Measurements from ENCODE around the gene DNAJB5. TPM values are rescaled to one million over a fixed set of nuclear protein-coding genes. Genes with fewer than 3 reads are reported as not detected.

DNAJB5 gene
- total RNA-seq, 1 donor from 2014 or later = 27.3 TPM

DNA sequence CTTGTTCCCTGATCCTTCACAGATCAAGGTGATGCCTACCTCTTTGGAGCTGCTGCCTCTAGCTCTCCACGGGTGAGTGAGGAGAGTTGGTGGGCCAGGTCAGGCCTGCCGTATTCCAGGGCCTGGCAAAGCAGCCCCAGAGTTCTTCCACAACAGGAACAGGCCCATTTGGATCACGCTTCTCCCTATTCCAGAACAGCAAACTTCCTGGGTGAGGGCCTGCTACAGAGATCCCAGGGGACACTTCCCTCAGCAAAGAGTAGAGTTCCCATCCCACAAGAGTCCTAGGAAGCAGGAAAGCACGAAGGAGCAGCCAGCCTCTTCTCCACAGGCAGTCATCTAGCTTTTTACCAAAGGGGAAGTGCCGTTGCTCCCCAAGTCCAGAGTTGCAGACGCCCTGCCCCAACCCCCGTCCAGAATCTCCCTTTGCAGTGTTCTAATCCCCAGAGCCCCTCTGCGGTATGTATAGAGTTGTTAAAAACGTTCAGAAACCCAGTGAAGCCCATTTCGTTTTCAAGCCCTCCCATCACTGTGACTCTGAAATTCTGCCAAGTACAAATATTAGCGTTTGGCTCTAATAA, 9.3 kb upstream of the DNAJB5 start:
- no peak for FAIRE-seq
- H3K27ac Mint-ChIP-seq (ENCODE audit: unreplicated experiment) = no peak overlapping the region

DNA sequence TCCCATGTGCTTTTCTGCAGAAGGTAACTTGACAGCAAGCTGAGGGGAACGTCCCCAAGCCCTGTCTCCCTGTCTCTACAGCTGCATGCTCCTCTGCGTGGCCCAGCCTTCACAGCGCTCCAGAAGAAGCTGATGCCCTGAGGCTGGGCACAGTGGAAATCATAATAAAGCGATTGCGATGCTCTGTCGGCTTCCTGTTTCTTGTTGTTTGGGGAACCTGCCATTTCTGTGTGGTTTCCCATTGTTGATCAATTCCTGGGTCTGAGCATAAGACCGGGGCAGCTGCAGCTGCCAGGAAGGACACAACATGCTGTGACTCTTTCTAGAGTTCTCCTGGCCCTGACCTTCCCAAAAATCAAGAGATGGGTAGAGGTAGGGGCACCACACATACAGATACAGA, 7.2 kb upstream of the DNAJB5 start:
- no peaks in the 10 kb centered on the region for H3K36me3 ChIP-seq (ENCODE audit: insufficient read depth, low read length)
- no peak for FAIRE-seq
- no peak overlapping the region for H2AFZ ChIP-seq (ENCODE audit: low read depth, low read length)
- Mint-ChIP-seq H3K4me1 (ENCODE audit: low read depth, unreplicated experiment) (peaks cover 4% of the 10 kb centered on the region), H3K4me3 (ENCODE audit: unreplicated experiment) (no peak overlapping the region), H3K9me3 (ENCODE audit: unreplicated experiment) (no peaks in the 10 kb centered on the region), H3K27me3 (ENCODE audit: low read depth, unreplicated experiment) (peaks cover 39% of the 10 kb centered on the region), H3K36me3 (ENCODE audit: low read depth, unreplicated experiment) (no peaks in the 10 kb centered on the region), H3K27ac (ENCODE audit: unreplicated experiment) (no peak overlapping the region)
- H3K27ac ChIP-seq (ENCODE audit: low read depth, low read length) = no peak overlapping the region
- H4K20me1 ChIP-seq (ENCODE audit: insufficient read depth, low read length) = no peaks in the 10 kb centered on the region
- no peaks in the 10 kb centered on the region for H3K79me2 ChIP-seq (ENCODE audit: insufficient read depth, low read length)
- TF ChIP-seq EZH2 (IDR thresholded peaks at IDR 0.05; ENCODE audit: insufficient read depth, low read length) = no peak
- TF ChIP-seq, protein P1, sequence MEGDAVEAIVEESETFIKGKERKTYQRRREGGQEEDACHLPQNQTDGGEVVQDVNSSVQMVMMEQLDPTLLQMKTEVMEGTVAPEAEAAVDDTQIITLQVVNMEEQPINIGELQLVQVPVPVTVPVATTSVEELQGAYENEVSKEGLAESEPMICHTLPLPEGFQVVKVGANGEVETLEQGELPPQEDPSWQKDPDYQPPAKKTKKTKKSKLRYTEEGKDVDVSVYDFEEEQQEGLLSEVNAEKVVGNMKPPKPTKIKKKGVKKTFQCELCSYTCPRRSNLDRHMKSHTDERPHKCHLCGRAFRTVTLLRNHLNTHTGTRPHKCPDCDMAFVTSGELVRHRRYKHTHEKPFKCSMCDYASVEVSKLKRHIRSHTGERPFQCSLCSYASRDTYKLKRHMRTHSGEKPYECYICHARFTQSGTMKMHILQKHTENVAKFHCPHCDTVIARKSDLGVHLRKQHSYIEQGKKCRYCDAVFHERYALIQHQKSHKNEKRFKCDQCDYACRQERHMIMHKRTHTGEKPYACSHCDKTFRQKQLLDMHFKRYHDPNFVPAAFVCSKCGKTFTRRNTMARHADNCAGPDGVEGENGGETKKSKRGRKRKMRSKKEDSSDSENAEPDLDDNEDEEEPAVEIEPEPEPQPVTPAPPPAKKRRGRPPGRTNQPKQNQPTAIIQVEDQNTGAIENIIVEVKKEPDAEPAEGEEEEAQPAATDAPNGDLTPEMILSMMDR (IDR thresholded peaks at IDR 0.05; ENCODE audit: insufficient read depth, low read depth, low read length) = no peak
- H3K4me1 ChIP-seq (ENCODE audit: insufficient read depth, low read length) = no peaks in the 10 kb centered on the region
- H3K4me3 ChIP-seq (ENCODE audit: insufficient read depth, low read depth, low read length) = no peak overlapping the region
- H3K9me3 ChIP-seq (ENCODE audit: insufficient read depth, low read depth, low read length) = no peaks in the 10 kb centered on the region
- peaks cover 13% of the 10 kb centered on the region for H3K27me3 ChIP-seq (ENCODE audit: insufficient read depth, low read length)
- no peak overlapping the region for H3K4me2 ChIP-seq (ENCODE audit: low read length)
- H3K9ac ChIP-seq (ENCODE audit: low read length) = no peak overlapping the region
- DNase-seq (ENCODE audit: low read depth) = no peak

More for the DNA sequence above, 9.3 kb upstream of the DNAJB5 start:
- H2AFZ ChIP-seq (ENCODE audit: low read depth, low read length) = no peak overlapping the region
- no peaks in the 10 kb centered on the region for H3K79me2 ChIP-seq (ENCODE audit: insufficient read depth, low read length)
- no peaks in the 10 kb centered on the region for H3K36me3 Mint-ChIP-seq (ENCODE audit: low read depth, unreplicated experiment)
- H3K4me1 ChIP-seq (ENCODE audit: insufficient read depth, low read length) = no peaks in the 10 kb centered on the region
- no peaks in the 10 kb centered on the region for H4K20me1 ChIP-seq (ENCODE audit: insufficient read depth, low read length)
- H3K4me2 ChIP-seq (ENCODE audit: low read length) = no peak overlapping the region
- H3K27me3 ChIP-seq (ENCODE audit: insufficient read depth, low read length) = peaks cover 18% of the 10 kb centered on the region
- TF ChIP-seq, protein P1 (IDR thresholded peaks at IDR 0.05; ENCODE audit: insufficient read depth, low read depth, low read length) = no peak
- no peak for TF ChIP-seq EZH2 (IDR thresholded peaks at IDR 0.05; ENCODE audit: insufficient read depth, low read length)
- H3K4me3 ChIP-seq (ENCODE audit: insufficient read depth, low read depth, low read length) = no peak overlapping the region
- H3K9ac ChIP-seq (ENCODE audit: low read length) = no peak overlapping the region
- no peaks in the 10 kb centered on the region for H3K9me3 Mint-ChIP-seq (ENCODE audit: unreplicated experiment)
- H3K27ac ChIP-seq (ENCODE audit: low read depth, low read length) = no peak overlapping the region
- H3K36me3 ChIP-seq (ENCODE audit: insufficient read depth, low read length) = no peaks in the 10 kb centered on the region
- no peak for DNase-seq (ENCODE audit: low read depth)
- peaks cover 57% of the 10 kb centered on the region for H3K27me3 Mint-ChIP-seq (ENCODE audit: low read depth, unreplicated experiment)
- H3K9me3 ChIP-seq (ENCODE audit: insufficient read depth, low read depth, low read length) = no peaks in the 10 kb centered on the region
- H3K4me3 Mint-ChIP-seq (ENCODE audit: unreplicated experiment) = no peak overlapping the region
- H3K4me1 Mint-ChIP-seq (ENCODE audit: low read depth, unreplicated experiment) = no peaks in the 10 kb centered on the region

DNA sequence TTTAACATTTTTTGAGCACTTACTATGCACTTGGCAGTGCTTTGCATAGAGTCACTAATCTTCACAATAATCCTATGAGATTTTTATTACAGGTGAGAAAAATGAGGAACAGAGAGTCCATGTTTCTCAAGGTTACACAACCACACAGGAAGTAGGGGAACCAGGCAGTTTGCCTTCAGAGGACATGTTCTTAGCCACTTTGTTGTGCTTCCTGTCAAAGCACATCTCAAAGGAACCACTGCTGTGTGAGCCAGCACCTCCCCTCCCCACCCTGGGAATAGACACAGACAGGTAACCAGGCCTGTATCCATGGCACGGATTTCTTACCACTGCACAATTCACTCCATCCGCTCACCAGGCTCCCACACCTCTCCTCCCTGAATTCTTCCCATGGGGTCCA, 6.3 kb upstream of the DNAJB5 start:
- no peak for FAIRE-seq
- Histone ChIP-seq H3K4me1 (ENCODE audit: insufficient read depth, low read length) (no peaks in the 10 kb centered on the region), H3K4me2 (ENCODE audit: low read length) (no peak overlapping the region), H3K27ac (ENCODE audit: low read depth, low read length) (no peak overlapping the region), H3K36me3 (ENCODE audit: insufficient read depth, low read length) (no peaks in the 10 kb centered on the region), H3K79me2 (ENCODE audit: insufficient read depth, low read length) (no peaks in the 10 kb centered on the region), H3K27me3 (ENCODE audit: insufficient read depth, low read length) (peaks cover 13% of the 10 kb centered on the region), H2AFZ (ENCODE audit: low read depth, low read length) (no peak overlapping the region), H3K9ac (ENCODE audit: low read length) (no peak overlapping the region), H3K9me3 (ENCODE audit: insufficient read depth, low read depth, low read length) (no peaks in the 10 kb centered on the region), H4K20me1 (ENCODE audit: insufficient read depth, low read length) (no peaks in the 10 kb centered on the region), H3K4me3 (ENCODE audit: insufficient read depth, low read depth, low read length) (no peak overlapping the region)
- no peak overlapping the region for H3K27ac Mint-ChIP-seq (ENCODE audit: unreplicated experiment)
- H3K27me3 Mint-ChIP-seq (ENCODE audit: low read depth, unreplicated experiment) = peaks cover 35% of the 10 kb centered on the region
- no peak for TF ChIP-seq EZH2 (IDR thresholded peaks at IDR 0.05; ENCODE audit: insufficient read depth, low read length)
- TF ChIP-seq, protein P1 (IDR thresholded peaks at IDR 0.05; ENCODE audit: insufficient read depth, low read depth, low read length) = no peak
- no peaks in the 10 kb centered on the region for H3K9me3 Mint-ChIP-seq (ENCODE audit: unreplicated experiment)
- no peak overlapping the region for H3K4me3 Mint-ChIP-seq (ENCODE audit: unreplicated experiment)
- peaks cover 4% of the 10 kb centered on the region for H3K4me1 Mint-ChIP-seq (ENCODE audit: low read depth, unreplicated experiment)
- DNase-seq (ENCODE audit: low read depth) = no peak
- H3K36me3 Mint-ChIP-seq (ENCODE audit: low read depth, unreplicated experiment) = no peaks in the 10 kb centered on the region
